Measurements from ENCODE around the gene BCAS3. TPM values are rescaled to one million over a fixed set of nuclear protein-coding genes. Genes with fewer than 3 reads are reported as not detected.
"Not testable (repeated sequence)": the region's sequence is repeated elsewhere in the genome, so short reads cannot be mapped to it uniquely, and the experiment has no call there.

BCAS3 gene
- total RNA-seq, 4 donors from 2014 or later: 18.2 to 60.6 (median 23.4) TPM

DNA sequence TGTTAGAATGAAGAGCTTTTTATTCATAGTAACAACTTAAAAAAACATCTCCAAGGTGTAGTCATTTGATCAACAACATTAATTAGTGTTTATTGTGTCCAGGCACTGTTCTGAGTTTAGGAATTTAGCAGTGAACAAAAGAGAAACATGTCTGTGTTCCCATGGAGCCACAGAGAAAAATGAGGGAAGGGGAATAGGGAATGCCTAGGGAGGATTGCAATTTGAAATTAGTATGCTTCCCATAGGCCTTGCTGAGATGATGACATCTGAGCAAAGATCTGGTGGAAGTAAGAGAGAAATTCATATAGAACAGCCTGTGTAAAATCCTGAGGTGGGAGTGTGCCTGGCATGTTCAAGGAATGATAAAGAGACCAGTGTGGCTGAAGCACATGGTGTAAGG is 318.0 kb downstream of the BCAS3 start:
- Histone ChIP-seq H3K4me1 (no peaks in the 10 kb centered on the region), H3K9me3 (no peaks in the 10 kb centered on the region), H3K36me3 (no peaks in the 10 kb centered on the region), H3K27ac (no peak overlapping the region), H3K27me3 (no peaks in the 10 kb centered on the region), H3K4me3 (no peak overlapping the region)
- in situ Hi-C loops (cut with MboI; ENCODE audit: low sequenced_read_pairs in 4 of 4) (loop anchor here in 1 of 4 donors (25.0 kb wide), 1 partner anchor 392 kb away; the partner anchor contains the start of gene TBX2), intact Hi-C loops (cut with DNase I; ENCODE audit: low total_unique reads) (loop anchor here (10.0 kb wide), 1 partner anchor 149 kb away; no protein-coding TSS in a partner anchor)
- TF ChIP-seq, protein P1, sequence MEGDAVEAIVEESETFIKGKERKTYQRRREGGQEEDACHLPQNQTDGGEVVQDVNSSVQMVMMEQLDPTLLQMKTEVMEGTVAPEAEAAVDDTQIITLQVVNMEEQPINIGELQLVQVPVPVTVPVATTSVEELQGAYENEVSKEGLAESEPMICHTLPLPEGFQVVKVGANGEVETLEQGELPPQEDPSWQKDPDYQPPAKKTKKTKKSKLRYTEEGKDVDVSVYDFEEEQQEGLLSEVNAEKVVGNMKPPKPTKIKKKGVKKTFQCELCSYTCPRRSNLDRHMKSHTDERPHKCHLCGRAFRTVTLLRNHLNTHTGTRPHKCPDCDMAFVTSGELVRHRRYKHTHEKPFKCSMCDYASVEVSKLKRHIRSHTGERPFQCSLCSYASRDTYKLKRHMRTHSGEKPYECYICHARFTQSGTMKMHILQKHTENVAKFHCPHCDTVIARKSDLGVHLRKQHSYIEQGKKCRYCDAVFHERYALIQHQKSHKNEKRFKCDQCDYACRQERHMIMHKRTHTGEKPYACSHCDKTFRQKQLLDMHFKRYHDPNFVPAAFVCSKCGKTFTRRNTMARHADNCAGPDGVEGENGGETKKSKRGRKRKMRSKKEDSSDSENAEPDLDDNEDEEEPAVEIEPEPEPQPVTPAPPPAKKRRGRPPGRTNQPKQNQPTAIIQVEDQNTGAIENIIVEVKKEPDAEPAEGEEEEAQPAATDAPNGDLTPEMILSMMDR (IDR thresholded peaks at IDR 0.05 in 4 of 5, conservative IDR thresholded peaks at IDR 0.05 in 1 of 5): no peak
- no peak for TF ChIP-seq POLR2A (IDR thresholded peaks at IDR 0.05)
- DNase-seq (no peak), ATAC-seq (no peak)

DNA sequence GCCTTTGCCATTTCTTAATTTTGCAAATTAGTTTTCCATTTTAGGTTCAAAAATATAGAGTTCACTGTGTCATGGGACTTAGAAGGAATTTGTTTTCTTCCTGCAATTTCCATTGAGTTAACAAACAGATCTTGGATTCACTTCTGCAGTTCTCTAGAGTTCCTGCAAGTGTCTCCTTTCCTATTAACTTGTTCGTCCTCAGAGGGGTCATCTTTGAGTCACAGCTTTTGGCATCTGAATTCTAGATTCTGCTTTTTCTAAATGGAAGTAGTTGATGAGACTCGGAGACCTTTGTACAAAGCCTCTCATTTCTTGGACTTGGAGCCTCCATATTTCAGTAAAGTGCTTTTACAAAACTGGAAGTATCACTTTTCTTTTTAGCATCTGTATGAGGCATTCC is 323.3 kb downstream of the BCAS3 start:
- intact Hi-C loops (cut with DNase I; ENCODE audit: low total_unique reads): loop anchor here (5.0 kb wide), 2 partner anchors 391 to 406 kb away; no protein-coding TSS in a partner anchor
- DNase-seq (no peak), ATAC-seq (no peak)
- no peaks in the 10 kb centered on the region for H3K9me3 ChIP-seq
- no peaks in the 10 kb centered on the region for H3K4me1 ChIP-seq
- H3K27ac ChIP-seq: no peak overlapping the region
- H3K27me3 ChIP-seq: no peaks in the 10 kb centered on the region
- in situ Hi-C loops (cut with MboI; ENCODE audit: low sequenced_read_pairs in 4 of 4): loop anchor here in 3 of 4 donors (25.0 kb wide), 1 partner anchor 386 kb away; the partner anchor contains the start of gene TBX2 (in 3 of the 3)
- TF ChIP-seq POLR2A (IDR thresholded peaks at IDR 0.05): no peak
- TF ChIP-seq, protein P1 (IDR thresholded peaks at IDR 0.05 in 4 of 5, conservative IDR thresholded peaks at IDR 0.05 in 1 of 5): no peak
- H3K36me3 ChIP-seq: no peaks in the 10 kb centered on the region
- no peak overlapping the region for H3K4me3 ChIP-seq

DNA sequence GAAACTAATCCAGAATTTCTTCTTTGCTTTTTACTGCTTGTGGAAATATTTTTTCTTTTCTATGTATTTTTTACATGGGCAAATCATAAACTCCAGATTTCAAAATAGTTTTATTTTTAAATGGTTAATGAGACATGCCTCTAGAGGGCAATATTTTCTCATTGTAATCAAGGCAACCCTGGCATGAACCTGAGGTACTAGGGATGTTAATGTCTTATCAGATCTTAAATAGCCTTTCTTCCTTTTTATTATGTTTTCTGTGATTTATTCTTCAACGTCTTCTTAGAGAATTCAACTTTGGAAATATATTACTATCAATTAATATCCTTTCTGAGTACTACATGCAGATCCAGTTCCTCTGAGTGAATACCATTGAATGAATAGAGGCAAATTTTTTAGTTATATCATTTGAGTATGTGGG is 324.7 kb downstream of the BCAS3 start:
- no peak overlapping the region for H3K27ac ChIP-seq
- intact Hi-C loops (cut with DNase I; ENCODE audit: low total_unique reads): loop anchor here (5.0 kb wide), 2 partner anchors 390 to 405 kb away; no protein-coding TSS in a partner anchor
- H3K36me3 ChIP-seq: no peaks in the 10 kb centered on the region
- no peak overlapping the region for H3K4me3 ChIP-seq
- H3K9me3 ChIP-seq: no peaks in the 10 kb centered on the region
- no peak for DNase-seq
- TF ChIP-seq POLR2A (IDR thresholded peaks at IDR 0.05): no peak
- TF ChIP-seq, protein P1 (IDR thresholded peaks at IDR 0.05 in 4 of 5, conservative IDR thresholded peaks at IDR 0.05 in 1 of 5): peak in 4 of 5 experiments; percentile 20 to 45 (median 28)
- no peaks in the 10 kb centered on the region for H3K4me1 ChIP-seq
- no peaks in the 10 kb centered on the region for H3K27me3 ChIP-seq
- ATAC-seq: no peak
- in situ Hi-C loops (cut with MboI; ENCODE audit: low sequenced_read_pairs in 4 of 4): loop anchor here in 3 of 4 donors (25.0 kb wide), 1 partner anchor 385 kb away; the partner anchor contains the start of gene TBX2 (in 3 of the 3)

DNA sequence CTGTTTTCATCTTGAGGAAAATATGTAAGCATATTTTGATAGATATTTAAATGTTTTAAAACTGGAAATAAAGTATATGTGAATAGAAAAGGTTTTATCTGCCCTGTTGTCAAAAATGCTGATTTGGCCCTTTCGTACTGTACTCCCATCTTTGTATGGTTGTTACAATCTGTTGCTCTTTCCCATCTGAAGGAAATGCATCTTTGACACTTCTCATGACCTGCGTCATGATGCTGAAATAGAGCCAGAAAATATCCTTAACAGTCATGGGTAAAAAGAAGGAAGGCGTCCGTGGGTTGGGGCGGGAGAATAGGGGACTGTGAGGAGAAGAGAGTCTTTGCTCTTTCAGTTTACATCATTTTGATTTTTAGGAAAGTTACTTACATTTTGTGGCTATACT is 327.7 kb downstream of the BCAS3 start:
- DNase-seq (peak in 1 of 2 donors; percentile 3), ATAC-seq (no peak)
- H3K27ac ChIP-seq: no peak overlapping the region
- in situ Hi-C loops (cut with MboI; ENCODE audit: low sequenced_read_pairs in 4 of 4) (loop anchor here in 3 of 4 donors (25.0 kb wide), 1 partner anchor 382 kb away; the partner anchor contains the start of gene TBX2 (in 3 of the 3)), intact Hi-C loops (cut with DNase I; ENCODE audit: low total_unique reads) (loop anchor here (5.0 kb wide), 1 partner anchor 202 kb away; no protein-coding TSS in a partner anchor)
- no peak overlapping the region for H3K4me3 ChIP-seq
- TF ChIP-seq, protein P1 (IDR thresholded peaks at IDR 0.05 in 4 of 5, conservative IDR thresholded peaks at IDR 0.05 in 1 of 5): no peak
- no peak for TF ChIP-seq POLR2A (IDR thresholded peaks at IDR 0.05)
- H3K36me3 ChIP-seq: no peaks in the 10 kb centered on the region
- H3K4me1 ChIP-seq: peaks cover 0 to 13% of the 10 kb centered on the region in 2 donors
- H3K9me3 ChIP-seq: no peaks in the 10 kb centered on the region
- H3K27me3 ChIP-seq: no peaks in the 10 kb centered on the region

DNA sequence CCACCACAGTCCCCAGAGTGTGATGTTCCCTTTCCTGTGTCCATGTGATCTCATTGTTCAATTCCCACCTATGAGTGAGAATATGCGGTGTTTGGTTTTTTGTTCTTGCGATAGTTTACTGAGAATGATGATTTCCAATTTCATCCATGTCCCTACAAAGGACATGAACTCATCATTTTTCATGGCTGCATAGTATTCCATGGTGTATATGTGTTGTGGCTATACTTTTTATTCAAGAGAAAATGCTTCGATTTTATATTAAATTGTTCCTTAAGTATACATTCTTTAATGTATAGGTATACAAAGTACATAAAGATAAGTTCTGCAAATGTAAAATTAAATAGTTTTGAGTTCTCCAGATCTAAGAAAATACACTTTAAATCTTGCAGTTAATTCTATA is 328.3 kb downstream of the BCAS3 start:
- in situ Hi-C loops (cut with MboI; ENCODE audit: low sequenced_read_pairs in 4 of 4): loop anchor here in 3 of 4 donors (25.0 kb wide), 1 partner anchor 381 kb away; the partner anchor contains the start of gene TBX2 (in 3 of the 3)
- not testable (repeated sequence) for H3K27ac ChIP-seq, H3K27me3 ChIP-seq, H3K4me3 ChIP-seq, DNase-seq, H3K36me3 ChIP-seq, ATAC-seq, H3K9me3 ChIP-seq
- peaks cover 0 to 13% of the 10 kb centered on the region in 2 donors for H3K4me1 ChIP-seq
- intact Hi-C loops (cut with DNase I; ENCODE audit: low total_unique reads): loop anchor here (5.0 kb wide), 1 partner anchor 201 kb away; no protein-coding TSS in a partner anchor
